NCI-H526 (cell line): ENCODE measurements around the gene HDAC4.

Experiments
- DNase-seq, 2 experiments: peaks; one replicate each; lab custom pipeline; 2025; lab: John Stamatoyannopoulos, UW

The HDAC4 gene

GRCh38 chr2:239327536-239328350 is 73.1 kb downstream of the HDAC4 start:
- DNase-seq, result no peak

DNA sequence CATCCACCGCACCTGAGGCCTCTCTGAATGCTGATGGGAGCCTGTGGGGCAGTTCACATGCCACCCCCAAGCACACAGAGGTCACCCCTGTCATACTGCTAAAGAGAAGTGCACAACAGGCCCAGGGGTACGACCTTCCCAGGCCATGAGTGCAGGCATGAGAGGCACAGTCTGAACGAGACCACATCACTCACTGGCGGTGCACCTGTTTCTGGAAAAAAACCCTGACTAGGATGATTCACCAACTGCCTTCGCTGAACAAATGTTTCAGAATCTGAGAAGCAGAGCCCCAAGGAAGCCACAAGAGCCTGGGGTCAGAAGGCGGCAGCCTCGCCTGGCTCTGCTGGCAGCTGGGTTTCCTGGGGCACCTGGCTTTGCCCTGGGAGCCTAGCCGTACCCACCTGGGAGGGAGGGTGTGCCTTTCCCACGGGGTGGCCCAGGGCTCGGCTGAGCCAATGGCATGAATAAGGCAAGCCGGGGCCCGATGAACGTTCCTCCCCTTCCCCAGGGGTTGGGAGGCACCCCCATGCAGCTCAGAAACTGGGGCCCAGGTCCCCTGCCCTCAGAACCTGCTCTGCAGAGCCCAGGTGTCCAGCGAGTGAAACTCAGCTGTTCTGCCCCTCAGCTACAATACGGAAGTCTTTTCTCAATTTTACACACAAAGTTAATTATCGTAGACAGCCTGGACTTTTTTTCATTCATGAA is 73.8 kb downstream of the HDAC4 start:
- no peak for DNase-seq

- no peak for DNase-seq
Measured at GRCh38 chr2:239324456-239324855, 76.4 kb downstream of the HDAC4 start.

DNA sequence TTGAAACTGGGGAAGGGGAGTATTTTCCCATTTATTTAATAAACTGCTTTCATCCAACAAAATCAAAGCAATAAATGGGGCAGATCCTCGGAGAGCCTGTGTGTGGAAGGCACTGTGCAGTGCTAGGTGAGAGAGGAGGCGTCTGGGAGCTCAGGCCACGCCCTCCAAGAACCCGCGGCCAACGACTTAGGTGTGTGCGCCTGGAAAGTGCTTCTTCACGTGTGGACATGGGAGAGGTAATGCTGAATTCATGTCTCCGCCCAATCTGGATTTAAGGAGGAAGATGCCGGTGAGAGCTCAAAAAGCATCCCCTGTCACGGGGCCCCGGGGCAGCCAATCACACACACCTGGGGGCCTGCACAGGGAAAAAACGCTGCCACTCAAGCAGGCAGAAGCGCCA is 77.4 kb downstream of the HDAC4 start:
- DNase-seq, result no peak

GRCh38 chr2:239322416-239323086 is 78.3 kb downstream of the HDAC4 start:
- DNase-seq, result no peak

DNA sequence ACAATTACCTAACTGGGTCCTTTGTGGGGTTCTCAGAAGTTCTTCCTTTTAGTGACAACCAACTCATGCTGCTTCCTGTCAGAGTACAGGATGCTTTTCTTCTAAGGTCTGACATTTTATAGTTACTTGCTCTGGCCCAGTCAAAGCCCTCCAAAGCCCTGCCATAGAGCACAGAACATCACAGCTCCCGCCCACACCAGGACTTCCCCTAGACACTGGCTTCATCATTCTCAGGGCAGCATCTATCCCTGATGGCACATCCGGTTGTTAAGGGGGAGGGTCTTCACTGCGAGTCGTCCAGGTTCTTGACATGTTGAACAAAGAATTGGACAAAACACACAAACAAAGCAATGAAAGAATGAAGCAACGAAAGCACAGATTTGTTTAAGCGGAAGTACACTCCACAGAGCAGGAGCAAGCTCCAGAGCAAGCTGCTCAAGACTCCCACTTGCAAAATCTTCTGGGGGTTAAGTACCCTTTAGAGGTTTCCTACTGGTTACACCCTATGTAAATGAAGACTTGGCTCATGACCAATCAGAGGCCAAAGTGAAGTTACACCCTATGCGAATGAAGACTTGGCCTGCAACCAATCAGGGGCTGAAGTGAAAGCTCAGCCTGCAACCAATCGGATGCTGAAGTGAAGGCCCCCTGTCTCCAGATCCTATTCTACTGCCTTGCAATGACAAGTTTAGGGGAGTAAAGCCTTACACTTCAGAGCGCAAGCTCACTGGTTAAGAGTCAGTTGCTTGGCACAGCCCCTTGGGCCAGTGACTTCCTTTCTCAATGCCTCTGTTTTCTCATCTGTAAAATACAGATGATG is 79.0 kb downstream of the HDAC4 start:
- no peak for DNase-seq

DNA sequence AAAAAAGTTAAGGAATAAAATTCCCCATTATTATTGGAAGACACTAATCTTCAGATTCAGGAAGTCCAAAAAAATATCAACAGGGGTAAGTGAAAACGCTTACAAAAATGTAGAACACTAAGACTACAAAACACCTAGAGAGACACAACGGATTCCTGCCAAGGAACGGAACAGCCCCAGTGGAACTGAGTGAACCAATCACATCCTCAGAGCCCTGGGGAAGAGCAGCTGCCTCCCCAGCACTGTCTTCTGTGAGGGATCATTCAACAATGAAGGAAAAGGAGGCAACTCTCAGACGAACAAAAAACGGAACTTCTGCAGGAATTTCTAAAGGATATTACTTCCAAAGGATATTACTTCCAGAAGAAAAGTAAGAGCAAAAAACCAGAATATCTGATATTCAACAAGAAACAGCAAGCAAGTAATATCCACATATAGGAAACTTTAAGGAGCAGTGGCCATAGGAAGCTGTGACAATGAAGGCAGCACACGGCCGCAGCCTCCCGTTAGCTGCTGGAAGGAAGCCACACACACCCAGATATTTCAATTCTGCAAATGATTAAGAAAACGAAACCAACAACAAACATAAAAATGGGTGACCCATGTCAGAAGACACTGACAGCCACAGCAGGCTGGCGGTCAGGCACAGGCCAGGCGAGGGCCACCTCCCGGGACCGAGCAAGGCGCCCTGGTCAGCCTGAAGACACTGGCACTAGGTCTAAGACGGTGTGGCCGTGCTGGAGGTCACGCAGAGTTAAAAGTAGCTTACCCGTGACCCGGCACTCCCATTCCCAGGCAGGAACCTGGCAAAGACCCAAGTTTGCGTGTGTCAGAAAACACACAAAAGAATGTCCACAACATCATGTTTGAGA is 81.8 kb downstream of the HDAC4 start:
- DNase-seq, result no peak

GRCh38 chr2:239318151-239318611 is 82.6 kb downstream of the HDAC4 start:
- no peak for DNase-seq

GRCh38 chr2:239316562-239317465 is 84.0 kb downstream of the HDAC4 start:
- DNase-seq, result no peak

DNA sequence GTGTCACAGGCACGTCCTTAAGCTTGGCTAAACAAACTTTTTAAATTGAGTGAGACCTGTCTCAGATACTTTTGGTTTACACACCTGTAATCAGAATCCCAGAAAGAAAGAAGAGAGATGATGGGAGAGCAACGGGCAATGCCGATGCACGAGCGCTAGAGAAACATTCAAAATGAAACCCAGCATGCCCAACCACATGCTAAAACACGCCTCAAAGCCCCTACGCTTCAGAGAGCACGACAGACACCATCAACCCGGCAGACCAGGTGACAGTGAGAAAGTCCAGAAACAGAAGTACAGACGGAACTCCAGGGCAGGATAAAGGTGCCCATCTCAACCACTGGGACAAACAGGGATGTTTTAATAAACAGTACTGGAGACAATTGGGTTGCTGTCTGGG is 85.5 kb downstream of the HDAC4 start:
- DNase-seq, result no peak

DNA sequence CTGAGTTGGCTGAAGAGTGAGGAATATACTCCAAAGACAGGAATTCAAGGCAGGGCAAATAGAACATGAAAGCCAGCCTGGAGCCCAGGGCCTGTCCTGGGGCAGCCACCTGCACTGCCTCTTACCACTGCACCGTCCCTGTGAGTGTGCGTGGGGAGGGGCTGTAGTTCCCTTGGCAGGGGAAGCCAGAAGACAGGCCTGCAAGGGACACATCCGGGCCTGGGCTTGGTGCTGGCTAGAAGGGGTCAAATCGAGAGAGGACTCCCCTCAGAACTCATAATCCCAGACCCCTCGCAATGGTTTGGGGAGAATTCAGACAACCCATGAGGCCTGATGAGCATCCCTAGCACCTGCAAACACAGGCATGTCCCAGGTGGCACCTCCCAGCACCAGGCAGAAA is 87.0 kb downstream of the HDAC4 start:
- no peak for DNase-seq

- no peak for DNase-seq
Measured at GRCh38 chr2:239312741-239313667, 87.8 kb downstream of the HDAC4 start.

- no peak for DNase-seq
Measured at GRCh38 chr2:239312081-239312511, 88.7 kb downstream of the HDAC4 start.

DNA sequence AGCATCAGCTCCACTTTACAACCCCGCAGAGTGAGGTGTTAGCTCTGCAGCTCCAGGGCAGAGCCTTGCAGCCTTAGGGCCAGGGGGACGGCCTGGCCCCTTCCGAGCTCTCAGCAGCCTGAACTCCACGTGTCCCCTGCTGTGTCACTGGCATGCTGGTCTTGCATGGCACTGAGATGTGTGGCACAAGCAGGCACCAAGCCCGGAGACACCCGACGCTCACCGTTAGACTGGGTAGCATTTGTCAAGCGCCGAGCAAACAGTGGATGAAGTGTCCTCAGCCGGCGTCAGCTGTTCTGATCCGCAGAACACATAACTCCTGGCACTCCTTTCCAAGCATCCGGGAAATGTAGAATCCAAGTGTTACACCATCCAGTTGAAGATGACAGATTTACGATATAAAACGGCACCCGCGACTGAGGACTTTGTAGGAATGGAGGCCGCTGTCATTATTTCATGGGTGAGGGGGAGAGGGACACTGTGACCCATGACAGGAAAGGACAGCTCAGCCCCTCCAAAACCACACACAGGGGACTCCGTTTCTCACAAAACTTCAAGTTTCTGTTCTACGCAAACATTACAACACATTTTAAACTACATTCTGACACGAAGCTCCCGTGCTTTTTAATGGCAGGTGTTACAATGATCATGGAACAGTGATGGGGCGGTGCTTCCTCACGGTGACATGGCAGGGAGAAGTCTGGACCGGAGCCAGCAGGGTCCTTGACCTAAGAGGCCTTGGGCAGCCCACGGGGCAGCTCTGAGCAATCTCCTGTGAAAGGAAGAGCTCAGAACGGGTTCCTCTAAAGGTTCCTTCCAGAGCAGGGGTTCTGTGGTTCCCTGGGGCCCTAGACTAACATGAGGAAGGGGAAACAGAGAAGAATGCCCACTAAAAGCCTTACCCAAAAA is 89.4 kb downstream of the HDAC4 start:
- DNase-seq, result no peak

- DNase-seq, result no peak
Measured at GRCh38 chr2:239310401-239311061, 90.3 kb downstream of the HDAC4 start.

DNA sequence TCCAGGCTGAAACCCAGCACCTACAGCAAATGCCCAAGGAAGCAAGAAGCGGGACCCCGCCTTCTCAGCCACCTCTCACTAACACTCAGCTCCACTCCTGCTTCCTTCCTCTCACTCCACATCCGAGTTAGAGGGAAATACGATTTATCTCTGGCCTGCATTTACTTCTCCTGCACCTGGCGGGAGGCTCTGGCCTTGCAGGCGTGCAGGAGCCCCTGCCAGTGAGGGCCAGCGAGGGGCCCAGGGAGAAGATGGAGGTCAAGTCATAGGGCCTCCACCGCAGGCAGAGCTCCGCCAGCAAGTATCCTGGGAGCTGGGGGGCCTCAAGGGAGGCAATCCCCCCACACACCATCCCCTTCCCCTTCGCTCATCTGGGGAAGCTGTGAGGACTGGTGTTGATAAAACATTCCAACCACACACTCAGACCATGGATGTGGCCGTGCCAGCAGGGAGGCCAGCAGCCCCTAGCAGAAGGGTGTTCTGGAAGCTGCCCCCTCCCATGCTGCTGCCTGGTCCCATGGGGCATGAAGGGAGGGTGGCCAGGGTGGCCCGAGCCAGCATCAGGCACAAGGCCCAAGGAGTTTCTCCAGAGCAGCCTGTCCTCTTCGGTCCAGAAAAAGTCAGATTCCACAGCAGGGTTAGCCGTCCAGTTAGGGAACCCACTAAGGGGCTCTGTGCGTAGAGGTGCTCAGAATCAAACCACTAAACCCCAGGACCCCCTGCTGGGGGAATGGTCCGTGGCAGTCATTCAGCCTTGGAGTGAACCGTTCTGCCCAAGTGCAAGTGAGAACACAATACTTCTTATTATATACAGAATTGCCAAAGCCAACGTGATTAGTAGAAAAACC is 91.2 kb downstream of the HDAC4 start:
- no peak for DNase-seq
